ENCODE results near the gene GFY.

GFY gene

DNA sequence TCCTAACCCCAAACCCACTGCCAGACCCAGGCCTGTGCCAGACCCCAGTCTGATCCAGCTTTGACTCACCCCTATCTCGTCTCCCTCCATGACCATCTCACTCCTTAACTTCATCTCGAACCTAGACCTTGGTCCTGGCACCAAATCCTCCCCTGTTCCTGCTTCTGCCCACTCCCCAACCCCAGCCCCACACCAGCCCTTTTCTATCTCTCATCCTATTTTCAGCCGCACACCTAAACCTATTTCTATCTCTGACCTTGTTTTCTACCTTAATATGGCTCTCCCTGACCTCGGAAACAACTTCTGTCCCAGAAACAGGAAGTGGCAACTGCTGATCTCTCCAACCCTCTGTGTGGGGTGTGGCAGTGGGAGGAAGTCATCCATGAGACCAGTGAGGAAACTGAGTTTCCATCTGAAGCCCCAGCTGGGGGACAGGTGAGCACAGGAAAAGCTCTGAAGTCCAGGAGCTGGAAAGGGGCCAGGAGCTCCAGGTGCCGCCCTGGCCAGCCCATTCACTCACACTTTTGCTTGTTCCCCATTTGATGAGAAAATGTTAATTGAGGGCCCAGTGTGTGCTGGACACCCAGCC lies 15.7 kb upstream of the GFY start:
- Histone ChIP-seq H3K27me3 (ENCODE audit: insufficient read depth, low read depth) (peaks cover 75% of the 10 kb centered on the region), H4K20me1 (ENCODE audit: insufficient read depth) (no peaks in the 10 kb centered on the region), H3K27ac (no peak overlapping the region), H3K36me3 (ENCODE audit: insufficient read depth) (no peaks in the 10 kb centered on the region), H3K4me2 (no peak overlapping the region), H3K4me3 (IDR thresholded peaks at IDR 0.05; ENCODE audit: insufficient read depth, low read depth, low read length) (no peak overlapping the region), H3K79me2 (ENCODE audit: insufficient read depth, low read depth) (no peaks in the 10 kb centered on the region), H2AFZ (ENCODE audit: low read depth) (peak overlapping the region; percentile 20; the same call in 1 of the 2 replicates), H3K4me1 (ENCODE audit: low read depth, poor library complexity, severe bottlenecking) (peaks cover 11% of the 10 kb centered on the region), H3K9ac (no peak overlapping the region)
- TF ChIP-seq, protein P1, sequence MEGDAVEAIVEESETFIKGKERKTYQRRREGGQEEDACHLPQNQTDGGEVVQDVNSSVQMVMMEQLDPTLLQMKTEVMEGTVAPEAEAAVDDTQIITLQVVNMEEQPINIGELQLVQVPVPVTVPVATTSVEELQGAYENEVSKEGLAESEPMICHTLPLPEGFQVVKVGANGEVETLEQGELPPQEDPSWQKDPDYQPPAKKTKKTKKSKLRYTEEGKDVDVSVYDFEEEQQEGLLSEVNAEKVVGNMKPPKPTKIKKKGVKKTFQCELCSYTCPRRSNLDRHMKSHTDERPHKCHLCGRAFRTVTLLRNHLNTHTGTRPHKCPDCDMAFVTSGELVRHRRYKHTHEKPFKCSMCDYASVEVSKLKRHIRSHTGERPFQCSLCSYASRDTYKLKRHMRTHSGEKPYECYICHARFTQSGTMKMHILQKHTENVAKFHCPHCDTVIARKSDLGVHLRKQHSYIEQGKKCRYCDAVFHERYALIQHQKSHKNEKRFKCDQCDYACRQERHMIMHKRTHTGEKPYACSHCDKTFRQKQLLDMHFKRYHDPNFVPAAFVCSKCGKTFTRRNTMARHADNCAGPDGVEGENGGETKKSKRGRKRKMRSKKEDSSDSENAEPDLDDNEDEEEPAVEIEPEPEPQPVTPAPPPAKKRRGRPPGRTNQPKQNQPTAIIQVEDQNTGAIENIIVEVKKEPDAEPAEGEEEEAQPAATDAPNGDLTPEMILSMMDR (conservative IDR thresholded peaks at IDR 0.05; ENCODE audit: low read depth, low read length), result no peak

GRCh38 chr19:49411681-49412326 lies 13.4 kb upstream of the GFY start:
- Histone ChIP-seq H4K20me1 (ENCODE audit: insufficient read depth) (no peaks in the 10 kb centered on the region), H3K27ac (no peak overlapping the region), H3K4me1 (ENCODE audit: low read depth, poor library complexity, severe bottlenecking) (peaks cover 11% of the 10 kb centered on the region), H2AFZ (ENCODE audit: low read depth) (no peak overlapping the region), H3K9ac (no peak overlapping the region), H3K4me3 (IDR thresholded peaks at IDR 0.05; ENCODE audit: insufficient read depth, low read depth, low read length) (no peak overlapping the region), H3K79me2 (ENCODE audit: insufficient read depth, low read depth) (no peaks in the 10 kb centered on the region), H3K36me3 (ENCODE audit: insufficient read depth) (no peaks in the 10 kb centered on the region), H3K27me3 (ENCODE audit: insufficient read depth, low read depth) (peaks cover 81% of the 10 kb centered on the region), H3K4me2 (no peak overlapping the region)
- TF ChIP-seq, protein P1 (conservative IDR thresholded peaks at IDR 0.05; ENCODE audit: low read depth, low read length), result no peak

DNA sequence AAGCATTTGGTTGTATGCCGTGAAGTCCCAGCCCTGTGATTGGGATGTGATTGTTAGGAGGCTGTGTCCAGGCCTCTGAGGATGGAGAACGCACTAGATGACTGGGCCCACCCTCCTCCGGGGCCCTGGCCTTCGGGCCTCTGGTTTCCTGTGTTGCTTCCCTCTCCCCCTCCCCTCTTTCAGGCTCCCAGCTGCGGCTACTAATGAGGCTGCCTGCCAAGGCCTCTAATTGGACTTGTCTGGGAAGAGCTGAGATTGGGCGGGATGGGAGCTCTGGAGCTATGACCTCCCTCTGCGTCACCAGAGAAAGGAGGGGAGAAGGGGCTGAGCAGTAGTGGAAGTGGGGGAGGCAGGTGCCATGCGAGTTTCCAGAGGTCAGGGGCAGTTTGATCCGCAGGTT lies 11.8 kb upstream of the GFY start:
- no peak overlapping the region for H3K9ac ChIP-seq

GRCh38 chr19:49414256-49414655 lies 10.9 kb upstream of the GFY start:
- Histone ChIP-seq H3K4me3 (IDR thresholded peaks at IDR 0.05; ENCODE audit: insufficient read depth, low read depth, low read length) (no peak overlapping the region), H4K20me1 (ENCODE audit: insufficient read depth) (no peaks in the 10 kb centered on the region), H3K27ac (no peak overlapping the region), H3K36me3 (ENCODE audit: insufficient read depth) (no peaks in the 10 kb centered on the region), H3K4me2 (no peak overlapping the region), H3K9ac (no peak overlapping the region), H3K79me2 (ENCODE audit: insufficient read depth, low read depth) (no peaks in the 10 kb centered on the region), H2AFZ (ENCODE audit: low read depth) (no peak overlapping the region), H3K27me3 (ENCODE audit: insufficient read depth, low read depth) (peaks cover 89% of the 10 kb centered on the region), H3K4me1 (ENCODE audit: low read depth, poor library complexity, severe bottlenecking) (peaks cover 10% of the 10 kb centered on the region)
- TF ChIP-seq, protein P1 (conservative IDR thresholded peaks at IDR 0.05; ENCODE audit: low read depth, low read length), result no peak

More for the DNA sequence above, 11.8 kb upstream of the GFY start:
- no peak overlapping the region for H2AFZ ChIP-seq (ENCODE audit: low read depth)
- TF ChIP-seq, protein P1 (conservative IDR thresholded peaks at IDR 0.05; ENCODE audit: low read depth, low read length), result no peak
- H3K4me1 ChIP-seq (ENCODE audit: low read depth, poor library complexity, severe bottlenecking), result peaks cover 11% of the 10 kb centered on the region
- no peak overlapping the region for H3K4me2 ChIP-seq
- H4K20me1 ChIP-seq (ENCODE audit: insufficient read depth), result no peaks in the 10 kb centered on the region
- H3K27ac ChIP-seq, result no peak overlapping the region
- H3K27me3 ChIP-seq (ENCODE audit: insufficient read depth, low read depth), result peaks cover 84% of the 10 kb centered on the region
- H3K4me3 ChIP-seq (IDR thresholded peaks at IDR 0.05; ENCODE audit: insufficient read depth, low read depth, low read length), result no peak overlapping the region
- H3K79me2 ChIP-seq (ENCODE audit: insufficient read depth, low read depth), result no peaks in the 10 kb centered on the region
- H3K36me3 ChIP-seq (ENCODE audit: insufficient read depth), result no peaks in the 10 kb centered on the region
